Hematopoietic multipotent progenitor cell treated with erythropoietin and hydrocortisone succinate and interleukin-3 and kit ligand, for 6 days (in vitro differentiated cells): ENCODE results near the gene LMBRD1.
"Not testable (repeated sequence)": the region's sequence is repeated elsewhere in the genome, so short reads cannot be mapped to it uniquely, and the experiment has no call there.

ENCODE experiments used
- DNase-seq: peaks from one replicate; pipeline ENCODE4 v3.0.0-alpha.2; 2015

The LMBRD1 gene

DNA sequence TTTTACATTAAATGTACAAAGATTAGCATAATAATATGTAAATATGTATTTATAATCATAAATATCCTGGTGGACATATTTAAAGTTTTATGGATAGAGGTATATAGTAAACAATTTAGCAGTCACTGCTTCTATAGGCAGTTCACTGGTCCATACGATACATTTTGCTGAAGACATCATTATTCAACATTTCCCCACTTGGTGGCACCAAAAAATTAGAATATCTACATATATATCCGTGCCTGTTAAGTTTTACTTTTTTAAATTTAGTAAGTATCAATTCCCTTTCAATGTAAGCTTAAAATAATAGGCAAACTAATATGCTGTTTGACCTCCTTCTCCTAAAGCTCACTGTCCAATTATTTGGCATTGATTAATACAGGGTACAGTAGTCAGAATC lies 64.2 kb downstream of the LMBRD1 start:
- peak; percentile 64 for DNase-seq

DNA sequence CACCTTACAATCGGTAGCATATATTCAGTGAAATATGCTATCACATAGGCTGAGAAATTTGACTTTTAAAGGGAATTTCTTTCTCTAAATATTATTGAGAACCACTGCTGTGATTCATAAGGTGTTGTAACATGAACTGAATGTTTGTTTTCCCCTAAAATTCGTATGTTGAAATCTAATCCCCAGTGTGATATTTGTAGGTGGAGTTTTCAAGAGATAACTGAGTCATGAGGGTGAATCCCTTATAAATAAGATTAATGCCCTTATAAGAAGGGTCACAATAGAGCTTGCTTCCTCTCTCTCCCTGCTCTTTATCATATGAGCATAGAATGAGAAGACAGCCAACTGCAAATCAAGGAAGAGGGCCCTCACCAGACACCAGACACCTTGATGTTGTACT lies 64.8 kb downstream of the LMBRD1 start:
- DNase-seq = no peak

DNA sequence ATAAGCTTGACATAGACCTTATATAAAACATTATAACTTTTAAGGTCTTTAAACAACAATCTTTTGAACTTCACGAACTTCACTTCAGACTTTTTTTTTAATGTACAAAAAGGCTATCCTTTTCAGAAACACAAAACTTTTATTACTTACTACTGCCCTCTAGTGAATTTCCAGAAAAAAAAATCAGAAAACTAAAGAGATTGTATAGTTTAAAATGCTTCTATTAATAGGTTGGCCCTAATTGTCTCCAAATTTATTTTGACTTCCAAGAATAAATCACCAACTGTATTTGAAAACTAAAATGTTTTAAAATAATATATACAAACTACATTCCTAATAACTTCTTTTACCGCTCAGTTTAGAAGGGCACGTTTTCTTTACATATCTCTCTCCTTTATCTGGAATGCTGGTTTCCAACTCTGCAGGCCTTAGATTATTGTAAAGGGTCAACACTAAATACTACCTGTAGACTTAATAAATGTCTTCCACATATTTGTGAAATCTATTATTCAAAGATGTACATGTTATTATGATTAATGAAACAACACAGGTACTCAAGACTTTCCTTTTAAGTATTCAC lies 66.8 kb downstream of the LMBRD1 start:
- DNase-seq = peak; percentile 23

DNA sequence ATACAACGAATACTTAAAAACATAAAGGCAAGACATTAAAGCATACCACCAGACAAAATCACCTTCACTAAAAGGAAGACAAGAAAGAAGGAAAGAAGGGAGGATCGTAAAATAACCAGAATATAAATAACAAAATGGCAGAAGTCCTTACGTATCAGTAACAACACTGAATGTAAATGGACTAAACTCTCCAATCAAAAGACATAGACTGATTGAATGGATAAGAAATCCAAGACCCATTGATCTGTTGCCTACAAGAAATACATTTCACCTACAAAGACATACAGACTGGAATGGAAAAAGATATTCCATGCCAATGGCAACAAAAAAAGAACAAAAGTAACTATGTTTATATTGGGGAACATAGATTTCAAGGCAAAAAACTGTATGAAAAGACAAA lies 74.1 kb downstream of the LMBRD1 start:
- DNase-seq = no peak

DNA sequence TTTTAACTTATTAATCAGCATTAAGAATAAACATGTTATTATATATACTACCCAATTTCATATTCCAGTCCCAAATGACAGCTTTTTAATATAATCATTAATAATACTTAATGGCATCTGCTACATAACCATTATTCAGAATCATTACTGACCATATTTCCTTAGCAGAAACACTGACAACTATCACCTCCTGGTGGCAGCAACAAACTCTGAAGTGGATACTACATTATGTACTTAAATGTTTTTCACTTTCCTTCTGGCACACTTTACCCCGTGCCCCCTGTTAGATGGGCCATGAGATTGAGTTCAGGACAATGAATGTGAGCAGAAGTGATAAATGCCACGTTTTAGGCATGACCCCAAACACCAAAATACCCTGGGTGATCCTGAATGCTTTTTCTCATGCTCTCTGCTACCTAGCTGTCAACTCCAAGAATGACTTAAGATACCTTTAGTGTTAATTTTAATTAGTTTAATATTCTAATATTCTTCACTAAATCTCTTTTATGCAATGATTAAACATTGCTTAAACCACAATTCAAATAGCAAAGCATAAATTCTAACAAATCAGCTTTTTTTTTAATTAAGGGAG lies 77.1 kb downstream of the LMBRD1 start:
- peak; percentile 56 for DNase-seq

DNA sequence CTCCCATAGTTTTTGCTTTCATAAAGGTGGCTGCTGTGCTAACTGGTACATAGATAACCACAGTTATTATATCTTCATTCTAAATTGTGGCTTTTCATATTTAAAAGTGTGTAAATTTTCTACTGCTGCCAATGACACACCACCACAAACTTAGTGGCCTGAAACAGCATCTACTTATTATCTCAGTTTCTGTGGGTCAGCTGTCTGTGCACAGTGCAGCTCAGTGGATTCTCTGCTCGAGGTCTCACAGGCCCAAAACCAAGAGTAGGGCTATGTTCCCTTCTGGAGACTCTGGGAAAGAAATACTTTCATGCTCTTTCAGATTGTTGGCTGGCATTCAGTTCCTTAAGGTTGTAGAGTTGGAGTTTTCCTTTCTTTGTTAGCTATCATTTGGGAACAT lies 90.1 kb downstream of the LMBRD1 start:
- DNase-seq = no peak

DNA sequence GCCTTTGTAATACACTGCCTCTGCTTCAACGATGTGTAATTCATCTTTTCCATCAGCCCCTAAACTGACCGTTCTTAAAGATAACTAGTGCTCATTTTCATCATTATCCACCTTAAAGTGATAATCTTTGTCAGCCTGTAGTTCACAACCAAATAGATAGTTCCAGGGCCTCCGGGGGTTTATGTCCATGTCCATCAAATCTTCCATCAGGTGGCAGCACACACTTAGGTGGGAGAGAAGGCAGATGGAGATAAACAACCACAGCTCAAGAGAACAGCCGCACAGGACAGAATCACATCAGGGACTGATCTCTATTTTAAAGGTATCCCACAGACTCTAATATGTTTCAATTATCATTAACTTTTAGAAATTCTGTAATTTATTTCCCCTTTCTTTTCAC lies 90.9 kb downstream of the LMBRD1 start:
- DNase-seq = no peak

DNA sequence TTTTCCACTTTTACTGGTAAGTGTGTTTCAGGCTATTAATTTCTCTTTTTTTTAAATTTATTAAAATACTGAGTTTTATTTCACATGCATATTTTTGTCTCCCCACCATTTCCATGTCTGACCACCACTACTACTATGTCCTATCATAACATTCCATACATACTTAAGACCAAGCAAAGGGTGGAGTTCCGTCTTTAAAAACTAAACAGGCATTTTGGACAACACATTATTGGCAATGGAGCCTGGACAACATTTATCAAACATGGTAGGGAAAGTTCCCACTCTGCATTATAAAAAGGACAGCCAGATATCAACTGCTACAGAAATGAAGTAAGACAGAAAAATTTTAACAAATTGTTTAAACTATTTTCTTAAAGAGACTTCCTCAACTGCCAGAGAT lies 91.9 kb downstream of the LMBRD1 start:
- no peak for DNase-seq

DNA sequence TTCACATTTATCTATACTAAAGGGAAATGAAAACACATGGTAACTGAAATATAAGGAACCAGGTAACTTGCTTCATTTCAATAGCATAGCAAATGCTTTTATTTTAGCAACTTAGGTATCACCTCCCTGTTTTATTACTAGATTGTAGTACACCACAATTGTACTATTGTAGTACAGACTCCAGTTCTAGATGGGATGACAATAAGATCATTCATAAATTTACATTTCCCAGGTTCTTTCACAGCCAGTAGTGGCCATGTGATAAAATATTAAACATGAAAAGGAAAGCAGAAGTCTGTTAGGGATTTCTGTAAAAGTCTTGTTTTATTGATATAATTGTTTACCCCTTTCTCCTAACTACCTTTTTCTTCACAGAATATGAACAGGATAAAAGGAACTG lies 97.2 kb downstream of the LMBRD1 start:
- no peak for DNase-seq

DNA sequence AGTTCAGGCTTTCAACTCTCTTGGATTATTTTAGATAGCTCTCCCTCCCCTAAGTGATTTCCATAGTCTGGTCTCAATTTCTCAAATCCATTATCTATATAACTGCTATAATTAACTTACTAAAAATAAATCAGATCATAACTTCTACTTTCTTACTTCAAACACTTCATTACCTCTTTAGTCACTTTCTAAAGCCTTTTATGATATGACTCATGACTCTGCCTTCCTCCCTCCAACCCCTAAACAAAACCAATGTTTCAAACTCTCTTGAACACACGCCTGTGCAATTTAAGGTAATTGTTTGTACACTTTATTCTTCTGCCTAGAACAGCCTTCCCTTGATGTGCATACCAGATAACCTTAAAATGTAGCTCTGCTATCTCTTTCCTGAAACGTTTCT lies 100.5 kb downstream of the LMBRD1 start:
- DNase-seq = no peak

DNA sequence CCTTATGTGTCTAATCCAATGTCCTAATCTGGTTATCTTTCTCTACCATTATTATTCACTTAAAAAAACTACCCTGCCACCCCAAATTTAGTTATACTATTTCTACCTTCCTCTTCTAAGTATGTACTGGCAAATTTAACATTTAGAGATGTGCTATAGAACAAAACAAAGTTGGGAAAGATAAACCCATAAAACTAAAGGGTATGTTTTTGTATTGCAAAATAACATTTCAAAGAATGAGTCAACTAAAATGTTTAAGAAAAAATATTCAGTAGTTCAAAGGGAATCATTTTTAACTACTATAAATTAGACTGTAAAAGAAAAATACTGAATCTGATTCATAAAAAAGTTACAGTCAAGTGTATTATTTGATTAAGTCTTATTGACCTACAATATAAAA lies 103.0 kb downstream of the LMBRD1 start:
- DNase-seq = no peak

DNA sequence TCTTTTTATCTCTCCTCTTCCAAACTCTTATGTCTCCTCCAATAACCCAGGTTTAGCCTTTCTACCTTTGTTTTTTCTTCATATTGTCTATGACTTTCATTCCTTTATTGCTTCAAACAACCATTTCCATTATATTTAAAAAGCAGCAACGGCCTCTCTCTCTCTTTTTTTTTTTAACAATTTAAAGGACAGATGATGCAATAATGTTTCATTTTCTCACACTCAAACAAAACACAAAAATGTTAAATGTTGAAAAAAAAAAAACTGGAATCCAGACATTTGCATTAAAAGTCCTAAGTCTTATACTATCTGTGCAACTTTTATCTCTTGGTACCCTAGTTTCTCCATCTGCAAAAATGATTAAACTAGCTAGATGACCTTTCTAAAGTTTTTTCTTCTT lies 105.8 kb downstream of the LMBRD1 start:
- DNase-seq = no peak

DNA sequence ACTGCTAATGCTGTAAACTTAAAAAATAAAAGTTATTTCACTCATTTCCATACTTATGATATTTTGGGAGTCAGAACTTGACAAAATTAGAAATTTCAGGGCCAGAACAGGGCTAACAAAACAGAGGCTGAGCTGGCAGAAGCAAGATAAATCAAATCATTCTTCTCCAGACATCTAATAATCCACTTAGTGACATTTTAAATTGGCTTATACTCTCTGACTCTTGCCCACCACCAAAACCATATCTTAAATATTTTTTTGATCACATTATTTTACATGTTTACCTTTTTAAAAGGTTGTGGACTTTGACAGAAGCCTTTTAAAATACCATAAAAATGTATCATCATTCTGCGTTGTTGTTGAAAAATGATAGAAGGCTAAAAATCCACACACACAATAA lies 116.5 kb downstream of the LMBRD1 start:
- DNase-seq = no peak

DNA sequence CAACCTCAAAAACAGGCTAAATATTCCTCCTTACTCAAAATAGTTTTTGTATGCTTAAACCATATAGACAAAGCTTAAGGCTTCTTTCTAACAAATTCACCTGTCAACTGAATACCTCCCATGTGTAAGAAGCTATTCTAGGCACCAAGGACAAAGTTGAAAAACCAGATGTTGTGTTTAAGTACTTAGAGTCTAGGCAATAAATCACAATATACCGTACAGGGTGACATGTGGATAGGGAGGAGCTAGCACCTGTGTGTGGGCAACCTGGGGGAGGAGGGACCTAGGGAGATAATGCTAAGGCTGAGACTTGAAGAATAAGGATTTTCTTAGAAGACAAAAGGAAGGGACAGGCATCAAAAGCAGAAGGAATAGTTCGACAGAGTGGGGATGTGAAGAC lies 123.5 kb downstream of the LMBRD1 start:
- no peak for DNase-seq

DNA sequence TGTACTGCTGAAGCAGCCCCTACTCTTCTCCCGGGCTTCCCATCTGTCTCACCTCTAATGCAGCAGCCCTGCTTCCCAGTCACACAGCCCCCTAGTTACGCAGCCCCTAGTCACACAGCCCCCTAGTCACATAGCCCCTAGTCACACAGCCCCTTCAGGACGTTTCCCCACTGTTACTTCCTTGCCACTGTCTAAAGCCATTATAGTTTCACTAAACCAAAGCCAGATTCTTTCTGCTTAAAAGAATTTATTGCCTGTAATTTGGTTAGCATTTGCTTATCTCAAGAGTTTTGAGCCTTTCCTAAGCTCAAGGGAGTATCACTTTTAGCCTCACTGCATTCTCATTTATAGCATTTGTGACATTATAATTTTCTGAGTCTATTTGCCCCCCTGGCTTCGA lies 127.9 kb downstream of the LMBRD1 start:
- DNase-seq = no peak

DNA sequence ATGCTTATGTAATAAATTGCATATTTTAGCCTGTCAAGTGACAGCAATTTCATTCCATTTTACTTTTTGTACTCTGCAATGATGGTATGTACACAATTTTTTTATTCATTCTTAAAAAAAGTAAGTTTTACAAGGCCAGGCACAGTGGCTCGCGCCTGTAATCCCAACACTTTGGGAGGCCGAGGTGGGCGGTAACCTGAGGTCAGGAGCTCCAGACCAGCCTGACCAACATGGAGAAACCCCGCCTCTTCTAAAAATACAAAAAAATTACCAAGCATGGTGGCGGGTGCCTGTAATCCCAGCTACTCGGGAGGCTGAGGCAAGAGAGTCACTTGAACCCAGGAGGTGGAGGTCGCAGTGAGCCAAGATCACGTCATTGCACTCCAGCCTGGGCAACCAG lies 130.0 kb downstream of the LMBRD1 start:
- DNase-seq = not testable (repeated sequence)

DNA sequence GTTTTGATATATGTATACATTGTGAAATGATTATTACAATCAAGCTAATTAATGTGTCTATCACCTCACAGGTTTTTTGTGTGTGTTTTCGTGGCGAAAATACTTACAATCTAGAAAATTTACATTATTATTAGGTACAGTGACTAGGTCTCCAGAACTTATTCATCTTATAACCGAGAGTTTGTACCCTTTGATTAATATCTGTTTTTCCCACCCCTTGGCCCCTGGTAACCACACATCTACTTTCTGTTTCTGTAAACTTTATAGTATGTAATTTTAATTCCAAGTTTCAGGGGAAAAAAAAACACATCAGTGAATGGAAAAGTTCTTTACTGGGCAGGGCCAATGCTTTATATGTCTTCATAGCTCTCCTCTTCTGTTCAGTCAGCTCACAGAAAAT lies 131.4 kb downstream of the LMBRD1 start:
- no peak for DNase-seq

DNA sequence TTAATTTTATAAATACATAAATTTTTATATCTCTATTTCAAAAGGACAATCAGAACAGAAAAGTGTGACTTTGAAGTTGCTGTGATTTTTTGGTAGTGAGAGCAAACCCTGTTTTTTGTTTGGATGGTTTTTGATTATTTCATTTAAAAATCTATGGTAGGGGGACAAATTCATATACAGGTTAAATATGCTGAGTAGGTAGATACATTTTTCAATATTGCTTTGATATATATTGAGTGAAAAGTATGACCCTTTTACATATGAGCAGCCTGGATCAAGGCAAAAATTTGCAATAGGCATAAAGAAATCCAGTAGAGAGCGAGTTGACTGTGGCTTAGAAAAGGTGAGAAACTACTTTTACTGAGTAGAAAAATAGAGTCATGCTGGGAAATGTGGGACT lies 132.3 kb downstream of the LMBRD1 start:
- DNase-seq = no peak

DNA sequence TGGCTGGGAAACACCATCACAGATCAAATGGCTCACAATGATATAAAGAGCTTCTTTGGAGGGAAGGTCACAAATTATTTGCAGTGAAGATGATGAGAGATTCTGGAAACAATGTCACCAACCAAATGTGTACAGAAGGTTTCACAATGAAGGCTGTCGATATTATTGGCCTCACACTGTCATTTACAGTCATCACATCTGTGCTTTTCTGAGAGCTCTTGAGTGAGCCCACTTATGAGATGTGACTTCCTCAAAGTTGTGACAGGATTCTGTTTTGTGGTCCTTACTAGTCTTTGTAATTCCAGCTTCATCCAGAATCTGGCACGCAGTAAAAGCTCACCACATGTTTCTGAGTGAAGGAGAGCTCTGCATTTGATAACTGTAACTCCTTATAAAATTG lies 133.6 kb downstream of the LMBRD1 start:
- DNase-seq = no peak

DNA sequence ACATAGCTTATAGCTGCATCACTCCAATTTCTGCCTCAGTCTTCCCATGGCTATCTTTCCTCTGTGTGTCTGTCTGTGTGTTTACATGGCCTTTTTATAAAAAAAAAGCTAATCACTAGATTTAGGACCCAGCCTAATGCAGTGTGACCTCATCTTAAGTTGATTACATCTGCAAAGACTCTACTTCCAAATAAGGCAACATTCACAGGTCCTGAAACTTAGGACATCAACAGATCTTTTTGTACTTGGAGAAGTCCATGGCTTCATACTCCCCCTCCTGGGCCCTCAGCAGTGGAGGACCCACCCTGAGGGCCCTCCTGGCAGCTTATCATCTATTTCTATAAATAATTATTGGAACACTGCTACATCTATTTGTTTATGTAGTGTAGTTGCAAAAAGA lies 146.1 kb downstream of the LMBRD1 start:
- DNase-seq = no peak

DNA sequence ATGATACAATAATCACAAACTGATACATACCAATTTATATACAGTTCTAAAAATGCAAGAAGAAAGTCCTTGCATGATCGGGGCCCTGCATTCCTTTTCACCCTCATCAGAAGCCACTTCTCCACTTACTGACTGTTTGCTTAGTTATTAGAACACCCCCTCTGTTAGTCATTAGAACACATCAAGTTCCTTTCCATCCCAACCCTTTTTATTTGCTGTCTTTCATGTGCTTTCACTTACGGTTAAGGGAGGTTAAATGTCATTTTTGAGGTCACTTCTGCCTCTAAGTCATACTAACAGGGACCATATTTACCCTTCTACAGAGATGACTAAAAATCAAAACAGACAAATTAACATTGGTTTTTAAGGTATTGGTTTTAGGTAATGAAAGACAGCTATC lies 149.1 kb downstream of the LMBRD1 start:
- no peak for DNase-seq

DNA sequence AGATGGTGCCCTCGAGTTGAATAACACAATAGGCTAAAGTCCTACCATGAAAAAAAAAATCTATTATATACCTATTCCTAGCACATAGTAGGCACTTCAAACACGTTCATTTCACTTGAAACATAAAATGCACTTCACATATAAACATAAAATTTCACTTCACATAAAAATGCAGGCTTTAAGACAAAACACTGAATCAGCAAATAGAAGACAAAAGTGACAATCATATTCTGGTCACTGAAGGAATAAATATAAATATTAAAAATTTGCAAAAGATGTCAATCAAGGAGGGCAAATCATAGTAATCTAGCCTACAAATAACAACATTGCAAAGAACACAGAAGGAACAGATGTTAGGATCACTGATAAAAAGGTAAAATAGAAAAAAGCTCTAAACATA lies 153.1 kb downstream of the LMBRD1 start:
- no peak for DNase-seq

DNA sequence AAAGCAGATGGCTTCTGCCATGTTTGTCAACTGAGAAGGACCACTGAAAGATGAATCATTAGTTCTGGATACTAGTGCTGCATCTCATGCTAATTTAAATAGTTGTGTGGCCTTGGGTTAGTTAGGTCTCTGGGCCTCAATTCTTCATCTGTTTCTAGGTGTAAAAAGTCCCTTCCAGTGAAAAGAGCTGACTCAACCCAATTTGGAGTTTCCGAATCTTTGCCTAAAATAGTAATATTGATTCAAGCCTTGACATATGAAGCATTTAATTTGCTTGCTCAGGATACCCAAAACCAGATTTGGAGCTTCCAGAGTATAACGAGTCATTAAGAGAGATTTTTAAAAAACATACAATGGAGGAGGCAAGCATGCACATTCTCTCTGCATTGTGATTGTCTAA lies 163.9 kb downstream of the LMBRD1 start:
- DNase-seq = no peak

DNA sequence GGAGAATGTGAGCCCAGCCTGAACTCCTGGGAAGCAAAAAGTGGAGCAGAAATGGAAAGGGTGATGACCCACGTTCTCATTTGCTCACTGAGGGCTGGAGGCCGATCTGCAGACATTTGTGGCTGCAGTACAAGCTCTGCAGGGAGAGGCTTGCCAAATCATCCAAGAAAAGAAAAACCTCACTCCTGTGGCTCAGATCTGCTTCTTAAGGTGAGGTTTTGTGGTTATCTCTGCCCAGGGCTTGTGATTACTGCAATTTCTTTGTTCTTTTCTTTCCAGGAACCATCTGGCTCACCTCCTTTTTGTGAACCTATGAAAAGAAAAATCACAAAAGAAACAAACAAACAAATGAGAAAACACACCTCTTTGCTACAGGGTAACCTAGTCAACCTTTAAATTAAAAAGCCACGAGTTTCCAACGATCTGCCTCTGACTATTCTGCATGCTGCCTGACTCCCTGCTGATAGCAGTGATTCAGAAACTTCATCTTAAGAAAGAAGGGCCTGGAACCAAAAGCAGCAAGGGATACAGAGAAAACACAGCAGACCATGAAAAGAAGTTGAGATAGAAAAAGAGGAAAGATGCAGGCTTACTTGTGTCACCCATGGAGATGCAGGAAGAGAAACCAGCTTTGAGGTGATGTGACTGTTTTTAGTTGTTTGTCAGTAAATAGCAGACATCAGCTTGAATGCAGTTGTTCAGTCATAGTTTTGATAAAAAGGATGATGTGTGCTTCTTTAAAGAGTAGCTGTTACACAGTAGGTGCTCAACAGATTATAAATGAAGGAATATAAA lies 165.1 kb downstream of the LMBRD1 start:
- DNase-seq = no peak

DNA sequence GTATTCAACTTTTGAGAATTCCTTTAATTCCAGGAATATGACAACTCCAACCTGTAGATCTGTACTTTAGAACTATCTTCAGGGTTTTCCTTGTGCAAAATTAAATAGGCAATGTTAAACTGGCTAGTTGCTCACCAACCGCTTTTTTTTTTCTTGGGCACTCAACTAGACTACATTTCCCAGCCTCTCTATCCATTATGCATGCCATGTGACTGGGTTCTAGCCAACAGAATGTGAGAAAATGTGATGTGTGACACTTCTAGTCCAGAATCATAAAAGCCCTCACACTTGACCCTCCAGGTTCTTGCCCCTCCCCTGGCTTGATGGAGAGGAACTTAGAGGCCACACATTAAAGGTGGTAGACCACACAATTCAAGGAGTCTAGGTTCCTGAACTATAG lies 166.0 kb downstream of the LMBRD1 start:
- no peak for DNase-seq
